NCI-H1436 (cell line): Measurements from ENCODE around the gene SPPL3.

Experiments
- DNase-seq: peaks from one replicate; lab custom pipeline; 2025; lab: John Stamatoyannopoulos, UW

SPPL3 gene

DNA sequence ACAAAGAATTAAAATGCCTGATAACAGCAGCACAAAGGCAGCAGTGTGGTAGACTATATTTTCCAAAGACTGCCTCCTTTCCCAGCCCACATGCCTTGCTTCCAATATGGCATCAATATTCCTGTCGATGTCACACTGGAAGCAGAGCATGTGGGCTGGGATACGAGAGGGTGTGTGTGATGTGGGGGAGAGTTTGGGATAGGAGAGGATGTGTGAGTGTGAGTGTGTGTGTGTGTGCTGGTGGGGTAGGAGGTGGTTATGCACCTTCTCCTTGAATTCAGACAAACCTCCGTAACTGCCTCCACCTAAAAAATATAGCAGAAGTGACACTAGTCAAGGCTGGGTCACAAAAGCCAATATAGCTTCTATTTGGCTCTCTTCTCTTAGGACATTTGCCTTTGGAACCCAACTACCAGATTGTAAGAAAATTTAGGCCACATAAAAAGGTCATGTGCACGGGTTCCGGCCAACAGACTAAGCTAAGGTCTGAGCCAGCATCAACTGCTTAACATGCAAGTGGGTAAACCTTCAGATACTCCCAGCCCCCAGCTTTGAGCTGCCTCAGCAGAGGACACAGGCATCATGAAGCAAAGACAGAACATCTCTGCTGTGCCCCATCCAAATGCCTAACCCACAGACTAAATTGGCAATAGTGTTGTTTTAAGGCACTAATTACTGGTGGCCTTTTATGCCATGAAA lies 29.5 kb downstream of the SPPL3 start:
- DNase-seq: no peak

- DNase-seq: no peak
Measured at GRCh38 chr12:120873226-120873625, 30.9 kb downstream of the SPPL3 start.

DNA sequence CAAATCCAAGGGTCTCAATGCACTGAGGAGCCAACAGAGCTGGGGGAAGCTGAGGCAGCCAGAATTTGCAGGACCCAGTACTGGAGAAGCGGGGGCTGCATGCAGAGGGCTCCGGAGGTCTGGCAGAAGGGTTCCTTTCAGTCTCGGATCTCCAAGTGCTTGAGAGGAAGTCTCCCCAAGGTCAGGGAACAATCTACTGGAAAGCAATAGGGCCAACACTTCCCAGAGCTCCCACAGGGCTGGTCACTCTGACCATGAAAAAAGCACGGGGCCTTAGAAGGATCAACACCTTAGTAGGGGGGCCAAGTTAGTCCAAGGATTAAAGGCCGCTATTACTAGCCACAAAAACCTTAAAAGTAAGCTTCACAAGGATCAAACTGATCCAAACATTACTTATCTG lies 31.7 kb downstream of the SPPL3 start:
- no peak for DNase-seq

GRCh38 chr12:120870415-120870814 lies 33.7 kb downstream of the SPPL3 start:
- DNase-seq: no peak

- DNase-seq: no peak
Measured at GRCh38 chr12:120869376-120869775, 34.8 kb downstream of the SPPL3 start.

DNA sequence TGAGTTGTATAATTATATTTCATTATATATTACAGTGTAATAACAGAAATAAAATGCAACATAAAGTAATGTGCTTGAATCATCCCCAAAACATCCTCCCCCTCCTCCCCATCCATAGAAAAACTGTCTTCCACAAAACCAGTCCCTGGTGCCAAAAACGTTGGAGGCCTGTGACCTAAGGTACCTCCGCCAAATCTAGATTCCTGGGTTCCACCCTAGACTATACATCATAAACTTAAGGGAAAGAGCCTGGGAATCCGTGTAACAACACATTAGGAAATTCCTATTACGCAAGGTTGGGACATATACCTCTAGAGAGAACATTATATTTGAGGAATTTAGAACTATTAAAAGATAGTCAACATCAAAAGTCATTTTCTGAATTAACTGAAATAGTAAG lies 38.0 kb downstream of the SPPL3 start:
- no peak for DNase-seq

DNA sequence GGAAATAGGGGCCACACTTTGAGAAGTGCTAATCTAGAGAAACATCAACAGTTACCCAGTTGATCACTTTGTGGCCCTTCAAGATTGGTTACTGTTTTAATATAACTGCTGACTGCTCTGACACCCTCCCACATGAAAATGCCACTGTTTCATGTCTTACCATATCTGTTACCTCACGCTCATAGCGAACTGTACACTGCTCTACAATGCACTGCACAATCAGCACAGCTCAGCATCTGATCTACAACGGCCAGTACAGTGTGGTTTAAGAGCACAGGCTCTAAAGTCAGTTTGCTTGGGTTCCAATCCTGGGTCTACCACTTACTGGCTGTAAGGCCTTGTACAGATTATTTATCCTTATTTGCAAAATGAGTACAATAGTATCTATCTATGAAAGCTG lies 39.1 kb downstream of the SPPL3 start:
- no peak for DNase-seq

GRCh38 chr12:120862664-120863063 lies 41.5 kb downstream of the SPPL3 start:
- no peak for DNase-seq

DNA sequence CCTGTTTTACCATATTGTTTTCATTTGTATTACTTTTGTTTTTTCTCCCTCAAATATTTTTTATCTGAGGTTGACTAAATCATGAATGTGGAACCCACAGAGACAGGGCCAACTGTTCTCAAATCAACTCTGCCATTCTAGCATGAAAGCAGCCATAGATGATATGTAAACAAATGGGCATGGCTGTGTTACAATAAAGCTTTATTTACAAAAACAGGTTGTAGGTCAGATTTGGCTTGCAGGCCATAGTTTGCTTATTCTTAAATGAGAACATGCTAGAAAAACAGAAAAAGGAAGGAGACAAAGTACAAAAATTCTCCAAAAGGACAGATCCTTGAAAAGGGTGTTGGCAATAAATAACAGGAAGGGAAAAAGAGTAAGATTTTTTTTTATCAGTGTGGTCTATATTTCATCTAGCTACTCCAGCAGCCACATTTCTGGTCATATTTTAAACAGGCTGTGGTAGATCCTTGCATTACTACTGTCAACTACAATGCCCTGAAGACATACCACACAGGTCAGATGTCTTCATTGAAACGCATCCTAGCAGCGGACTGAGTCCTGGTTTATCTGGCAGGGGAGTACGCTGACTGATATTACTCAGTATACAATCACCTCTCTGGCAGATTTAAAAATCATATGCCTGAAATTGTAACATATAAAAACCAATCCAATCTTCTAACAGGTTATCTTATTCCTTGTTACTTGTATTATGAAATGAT lies 42.9 kb downstream of the SPPL3 start:
- DNase-seq: no peak

DNA sequence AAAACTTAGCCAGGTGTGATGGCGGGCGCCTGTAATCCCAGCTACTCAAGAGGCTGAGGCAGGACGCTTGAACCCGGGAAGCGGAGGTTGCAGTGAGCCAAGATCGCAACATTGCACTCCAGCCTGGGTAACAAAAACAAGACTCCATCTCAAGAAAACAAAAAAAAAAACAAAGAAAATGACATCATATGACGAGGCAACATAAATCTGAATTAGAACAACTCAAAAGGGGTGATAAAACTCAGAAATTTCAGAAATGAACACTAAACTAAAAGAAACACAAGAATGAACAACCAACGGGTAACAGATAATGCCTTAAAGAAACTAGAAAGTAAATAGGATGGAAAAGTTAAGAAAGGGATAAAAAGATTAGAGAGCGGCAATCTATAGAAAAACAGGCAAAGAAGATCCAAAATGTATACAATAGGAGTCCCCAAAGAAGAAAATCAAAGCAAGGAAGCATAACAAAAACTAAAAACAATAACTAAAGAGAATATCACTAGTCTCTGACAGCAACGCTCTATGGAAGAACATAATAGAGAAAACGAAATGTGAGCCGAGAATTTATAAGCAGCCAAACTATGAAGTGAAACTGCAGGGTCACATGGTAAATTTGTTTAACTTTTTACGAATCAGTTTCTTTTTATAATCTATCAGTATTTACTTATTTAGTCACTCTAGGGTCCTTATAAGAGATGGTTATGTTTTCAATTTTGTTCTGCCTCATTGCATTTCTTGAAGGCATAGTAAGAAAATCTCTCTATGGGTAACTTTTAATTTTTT lies 45.7 kb downstream of the SPPL3 start:
- no peak for DNase-seq

DNA sequence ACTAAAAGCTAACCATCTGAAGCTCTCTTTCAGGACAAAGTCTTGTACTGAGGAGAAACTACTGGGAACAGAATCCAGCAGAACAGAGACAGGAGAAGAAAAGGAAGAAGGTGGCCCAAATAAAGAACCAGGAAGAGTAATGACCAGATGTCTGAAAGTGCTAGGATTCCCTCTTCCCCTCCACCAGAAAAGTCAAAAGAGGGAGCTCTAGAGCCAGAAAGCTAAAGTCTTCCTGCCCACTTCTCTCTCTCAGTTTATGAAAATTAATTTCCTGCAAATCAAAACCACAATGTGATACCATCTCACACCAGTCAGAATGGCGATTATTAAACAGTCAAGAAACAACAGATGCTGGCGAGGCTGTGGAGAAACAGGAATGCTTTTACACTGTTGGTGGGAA lies 47.2 kb downstream of the SPPL3 start:
- DNase-seq: no peak

DNA sequence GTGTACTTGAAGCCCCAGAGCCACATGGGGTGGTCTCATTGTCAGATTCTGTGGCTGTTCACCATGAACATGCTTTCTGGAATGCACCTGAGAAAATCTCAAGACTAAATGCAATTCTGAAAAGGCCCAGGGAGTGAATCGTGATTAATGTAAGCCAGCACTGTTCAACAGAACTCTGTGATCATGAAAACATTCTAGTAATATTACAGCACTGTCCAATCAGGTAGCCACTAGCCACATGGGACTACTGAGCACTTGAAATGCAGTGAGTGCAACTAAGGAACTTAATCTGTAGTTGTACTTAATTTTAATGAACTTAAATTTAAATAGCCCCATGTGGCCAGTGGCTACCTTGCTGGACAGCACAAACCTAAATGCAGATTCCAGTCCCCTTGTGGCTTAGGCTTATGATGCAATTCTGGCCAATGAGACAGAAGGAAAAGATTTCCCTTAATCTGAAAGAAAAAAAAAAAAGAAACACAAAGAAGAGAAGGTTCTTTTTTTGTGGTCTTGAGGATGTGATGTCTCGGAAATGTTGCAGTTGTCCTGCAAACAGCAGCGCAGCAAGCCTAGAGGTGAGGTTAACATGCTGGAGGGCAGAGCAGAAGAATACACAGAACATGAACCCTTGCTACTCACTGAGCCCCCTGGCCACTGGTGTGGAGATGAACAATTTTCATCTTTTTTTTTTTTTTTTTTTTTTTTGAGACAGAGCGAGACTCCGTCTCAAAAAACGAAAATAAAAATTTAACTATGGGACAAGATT lies 48.2 kb downstream of the SPPL3 start:
- DNase-seq: no peak

- no peak for DNase-seq
Measured at GRCh38 chr12:120854804-120855203, 49.4 kb downstream of the SPPL3 start.

GRCh38 chr12:120853188-120853587 lies 51.0 kb downstream of the SPPL3 start:
- DNase-seq: no peak

- DNase-seq: no peak
Measured at GRCh38 chr12:120851944-120852343, 52.2 kb downstream of the SPPL3 start.

- DNase-seq: no peak
Measured at GRCh38 chr12:120851444-120851843, 52.7 kb downstream of the SPPL3 start.

GRCh38 chr12:120849765-120850164 lies 54.4 kb downstream of the SPPL3 start:
- no peak for DNase-seq

- DNase-seq: no peak
Measured at GRCh38 chr12:120847814-120848213, 56.3 kb downstream of the SPPL3 start.

- DNase-seq: no peak
Measured at GRCh38 chr12:120847392-120847791, 56.8 kb downstream of the SPPL3 start.

GRCh38 chr12:120846721-120847120 lies 57.4 kb downstream of the SPPL3 start:
- DNase-seq: no peak

DNA sequence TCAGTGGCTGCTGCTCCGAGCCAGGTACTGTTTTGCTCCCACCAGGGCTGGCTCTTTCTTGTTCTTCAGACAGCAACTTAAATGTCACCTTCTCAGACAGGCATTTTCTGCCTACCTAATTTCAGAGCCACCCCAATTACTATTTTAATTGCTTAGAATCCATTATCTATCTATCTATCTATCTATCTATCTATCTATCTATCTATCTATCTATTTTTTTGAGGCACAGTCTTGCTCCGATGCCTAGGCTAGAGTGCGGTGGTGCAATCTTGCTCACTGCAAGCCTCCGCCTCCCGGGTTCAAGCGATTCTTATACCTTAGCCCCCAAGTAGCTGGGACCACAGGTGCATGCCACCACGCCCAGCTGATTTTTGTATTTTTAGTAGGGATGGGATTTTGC lies 58.5 kb downstream of the SPPL3 start:
- no peak for DNase-seq

- DNase-seq: no peak
Measured at GRCh38 chr12:120844768-120845449, 59.2 kb downstream of the SPPL3 start.
